B cell (primary cell): ENCODE results near the gene MYO18A. TPM values are rescaled to one million over a fixed set of nuclear protein-coding genes. Genes with fewer than 3 reads are reported as not detected.

Experiments
- ATAC-seq: fragments of 200-7000 bp; cut with Tn5 transposase; one replicate; pipeline ENCODE4 v1.10.0; 2021; ENCODE audit warnings: low read depth, mild to moderate bottlenecking, moderate number of reproducible peaks, moderate library complexity
- CTCF ChIA-PET: fragments of 350-600 bp; sonication (Branson Sonifier 250); formaldehyde crosslinking; loops from one replicate; lab custom pipeline; 2021; ENCODE audit warnings: antibody characterized with exemption, inconsistent platforms; lab: Charles Lee
- POLR2A ChIA-PET: fragments of 350-600 bp; sonication (Branson Sonifier 250); formaldehyde crosslinking; loops from one replicate; lab custom pipeline; 2021; ENCODE audit warnings: antibody characterized with exemption; lab: Charles Lee
- DNase-seq: peaks from one replicate; pipeline ENCODE4 v3.0.0; 2013
- H2AFZ ChIP-seq: 2 replicates; pipeline ENCODE4 v1.6.1; 2012; ENCODE audit warnings: mild to moderate bottlenecking, low read depth, low read length; ENCODE audit not compliant: insufficient read depth, poor library complexity, severe bottlenecking
- H3K27ac ChIP-seq, 2 donors: 1 replicate in 1 of 2; 2 replicates in 1 of 2; pipeline ENCODE4 v1.5.1; 2012 to 2013; ENCODE audit warnings: low read length in 2 of 2, mild to moderate bottlenecking in 2 of 2, moderate library complexity in 1 of 2
- H3K27me3 ChIP-seq, 4 experiments: fragments of 200-600 bp in 1 of 4; sonication (generic) in 1 of 4; replicated peaks in 1 of 4; 1 replicate in 2 of 4; 2 replicates in 2 of 4; pipeline versions ENCODE4 v1.6.1 to v1.7.0; 2013 to 2016; ENCODE audit warnings: low read length in 3 of 4, mild to moderate bottlenecking in 2 of 4, mixed read lengths in 1 of 4, moderate library complexity in 1 of 4; ENCODE audit not compliant: insufficient read depth in 4 of 4, control insufficient read depth in 3 of 4; ENCODE audit errors: control extremely low read depth in 1 of 4
- H3K36me3 ChIP-seq, 2 experiments: replicated peaks in 1 of 2; 1 replicate in 1 of 2; 2 replicates in 1 of 2; pipeline versions ENCODE4 v1.6.1 to v1.7.1; 2013; ENCODE audit warnings: low read length in 1 of 2; ENCODE audit not compliant: insufficient read depth in 2 of 2, control insufficient read depth in 1 of 2; ENCODE audit errors: control extremely low read depth in 1 of 2, extremely low read depth in 1 of 2
- H3K4me1 ChIP-seq, 2 donors: fragments of 200-600 bp in 1 of 2; sonication (generic) in 1 of 2; 1 replicate in 1 of 2; 2 replicates in 1 of 2; pipeline versions ENCODE4 v1.5.1 to v1.6.1; 2013 to 2017; ENCODE audit warnings: low read length in 2 of 2; ENCODE audit not compliant: control insufficient read depth in 2 of 2, insufficient read depth in 2 of 2
- H3K4me2 ChIP-seq: replicated peaks from 2 replicates; pipeline ENCODE3; 2012; ENCODE audit warnings: mild to moderate bottlenecking, low read depth, low read length; ENCODE audit not compliant: poor library complexity, severe bottlenecking
- H3K4me3 ChIP-seq, 5 experiments: fragments of 200-600 bp in 1 of 5; sonication (generic) in 1 of 5; 1 replicate in 3 of 5; 2 replicates in 2 of 5; pipeline versions ENCODE4 v1.5.1 to v1.7.0; 2011 to 2016; ENCODE audit warnings: low read length in 4 of 5, mild to moderate bottlenecking in 4 of 5, low read depth in 2 of 5, control low read depth in 1 of 5, moderate library complexity in 1 of 5; ENCODE audit not compliant: insufficient read depth in 1 of 5; ENCODE audit errors: control extremely low read depth in 1 of 5, extremely low read depth in 1 of 5
- H3K79me2 ChIP-seq: fragments of 200-600 bp; sonication (generic); one replicate; pipeline ENCODE4 v1.6.0; 2016; ENCODE audit warnings: low read length; ENCODE audit not compliant: control insufficient read depth, insufficient read depth
- H3K9ac ChIP-seq: fragments of 200-600 bp; sonication (generic); 2 replicates; pipeline ENCODE4 v1.6.1; 2017; ENCODE audit warnings: mild to moderate bottlenecking, low read length, moderate library complexity
- H3K9me3 ChIP-seq, 3 donors: one replicate each; pipeline versions ENCODE4 v1.6.1 to v1.7.1; 2013; ENCODE audit warnings: low read length in 2 of 3; ENCODE audit not compliant: control insufficient read depth in 2 of 3, insufficient read depth in 1 of 3; ENCODE audit errors: control extremely low read depth in 1 of 3
- H4K20me1 ChIP-seq: 2 replicates; pipeline ENCODE4 v1.6.0; 2012; ENCODE audit warnings: mild to moderate bottlenecking, low read length; ENCODE audit not compliant: insufficient read depth, control insufficient read depth, poor library complexity, severe bottlenecking
- H3K27ac Mint-ChIP-seq: one replicate; pipeline ENCODE4 v1.8.0; 2021; ENCODE audit warnings: mixed read lengths
- H3K27me3 Mint-ChIP-seq: one replicate; pipeline ENCODE4 v1.8.0; 2021; ENCODE audit warnings: mixed read lengths
- H3K4me1 Mint-ChIP-seq: one replicate; pipeline ENCODE4 v1.8.0; 2021; ENCODE audit warnings: mixed read lengths
- H3K4me3 Mint-ChIP-seq: one replicate; pipeline ENCODE4 v1.8.0; 2021; ENCODE audit warnings: mixed read lengths
- H3K9me3 Mint-ChIP-seq: one replicate; pipeline ENCODE4 v1.8.0; 2022; ENCODE audit warnings: mixed read lengths; ENCODE audit not compliant: insufficient read depth
- CTCF ChIP-seq: fragments of 200-600 bp; IDR thresholded peaks from one replicate; pipeline ENCODE4 v1.8.0; 2022; ENCODE audit warnings: antibody characterized with exemption, mild to moderate bottlenecking
- EZH2 ChIP-seq: IDR thresholded peaks from 2 replicates; pipeline ENCODE4 v1.6.1; 2012; ENCODE audit warnings: borderline replicate concordance, low read depth, mild to moderate bottlenecking, moderate library complexity, low read length; ENCODE audit not compliant: insufficient read depth, poor library complexity, severe bottlenecking
- WGBS: methylation state at CpG from one replicate; pipeline ENCODE4 v1.1.5; 2013; ENCODE audit warnings: missing lambda C conversion rate; ENCODE audit not compliant: insufficient coverage; 5-methylcytosine and 5-hydroxymethylcytosine counted together
- intact Hi-C: fragments of 100-400 bp; cut with micrococcal nuclease; formaldehyde crosslinking; loops from one replicate; pipeline ENCODE4 v1.10.0; 2022
- polyA plus RNA-seq: library from polyadenylated mRNA; depleted of rRNA; stranded (reverse); fragments of >200 nt; gene quantifications from 2 replicates; pipeline ENCODE4 v1.2.3, GENCODE V29; 2012
- total RNA-seq, 2 donors: library from RNA; stranded (reverse); fragments of 120-200 nt in 1 of 2; gene quantifications; 1 replicate in 1 of 2; 2 replicates in 1 of 2; pipeline versions ENCODE4 v1.2.3 to v1.2.4, GENCODE V29; 2013 to 2022

The MYO18A gene
- total and polyA plus RNA-seq, 2 donors (not counting 1 experiment from before 2014, with no cell fraction given): 72.2 to 155 TPM

GRCh38 chr17:29086628-29087332 is 93.4 kb downstream of the MYO18A start:
- no peak overlapping the region for H3K4me3 ChIP-seq
- H3K27ac ChIP-seq: no peak overlapping the region
- intact Hi-C loops: no loop called here
- no peak overlapping the region for H3K4me2 ChIP-seq
- no peaks in the 10 kb centered on the region for H3K9me3 ChIP-seq
- ChIA-PET POLR2A (no interaction called here), CTCF (interaction anchor here (0.7 kb wide), 1 partner anchor 31 kb away, joined by 3 read pairs; no protein-coding TSS in a partner anchor)
- peaks cover 4% of the 10 kb centered on the region for H4K20me1 ChIP-seq
- H3K9me3 Mint-ChIP-seq: no peaks in the 10 kb centered on the region
- H3K4me1 ChIP-seq: no peaks in the 10 kb centered on the region
- WGBS: over 99% methylated on average over 11 of the region's 19 CpGs
- ATAC-seq (no peak), DNase-seq (no peak)
- H3K79me2 ChIP-seq: no peaks in the 10 kb centered on the region
- no peak overlapping the region for H3K27ac Mint-ChIP-seq
- no peaks in the 10 kb centered on the region for H3K27me3 Mint-ChIP-seq
- no peak overlapping the region for H3K9ac ChIP-seq
- no peaks in the 10 kb centered on the region for H3K27me3 ChIP-seq
- H3K36me3 ChIP-seq: peaks cover 0 to 88% of the 10 kb centered on the region in 2 experiments
- TF ChIP-seq CTCF (no peak), EZH2 (no peak)
- no peaks in the 10 kb centered on the region for H3K4me1 Mint-ChIP-seq
- no peak overlapping the region for H2AFZ ChIP-seq
- no peak overlapping the region for H3K4me3 Mint-ChIP-seq

GRCh38 chr17:29085223-29085622 is 95.0 kb downstream of the MYO18A start:
- H3K36me3 ChIP-seq: peaks cover 0 to 83% of the 10 kb centered on the region in 2 experiments

More at GRCh38 chr17:29085223-29085622, 95.0 kb downstream of the MYO18A start:
- 97% methylated on average over 5 of the region's 12 CpGs for WGBS
- H3K4me1 Mint-ChIP-seq: no peaks in the 10 kb centered on the region
- no peak overlapping the region for H2AFZ ChIP-seq
- intact Hi-C loops: no loop called here
- no peak for TF ChIP-seq CTCF
- no peaks in the 10 kb centered on the region for H3K27me3 Mint-ChIP-seq
- H3K27me3 ChIP-seq: no peaks in the 10 kb centered on the region
- no peak overlapping the region for H3K4me2 ChIP-seq
- H3K27ac ChIP-seq: no peak overlapping the region
- DNase-seq (no peak), ATAC-seq (no peak)
- no peak overlapping the region for H3K4me3 ChIP-seq
- H3K9me3 ChIP-seq: no peaks in the 10 kb centered on the region
- no peaks in the 10 kb centered on the region for H3K4me1 ChIP-seq
- H3K27ac Mint-ChIP-seq: no peak overlapping the region
- no peaks in the 10 kb centered on the region for H3K9me3 Mint-ChIP-seq
- H3K79me2 ChIP-seq: no peaks in the 10 kb centered on the region
- no peak overlapping the region for H3K4me3 Mint-ChIP-seq
- peaks cover 4% of the 10 kb centered on the region for H4K20me1 ChIP-seq
- H3K9ac ChIP-seq: no peak overlapping the region
- CTCF ChIA-PET: interaction anchor here (1.0 kb wide), 1 partner anchor 119 kb away, joined by 4 read pairs; no protein-coding TSS in a partner anchor
- POLR2A ChIA-PET: no interaction called here
